ENCODE results near the gene FBRS. TPM values are rescaled to one million over a fixed set of nuclear protein-coding genes. Genes with fewer than 3 reads are reported as not detected.

The FBRS gene
- total RNA-seq, 1 experiment from 2014 or later: 128 TPM

DNA sequence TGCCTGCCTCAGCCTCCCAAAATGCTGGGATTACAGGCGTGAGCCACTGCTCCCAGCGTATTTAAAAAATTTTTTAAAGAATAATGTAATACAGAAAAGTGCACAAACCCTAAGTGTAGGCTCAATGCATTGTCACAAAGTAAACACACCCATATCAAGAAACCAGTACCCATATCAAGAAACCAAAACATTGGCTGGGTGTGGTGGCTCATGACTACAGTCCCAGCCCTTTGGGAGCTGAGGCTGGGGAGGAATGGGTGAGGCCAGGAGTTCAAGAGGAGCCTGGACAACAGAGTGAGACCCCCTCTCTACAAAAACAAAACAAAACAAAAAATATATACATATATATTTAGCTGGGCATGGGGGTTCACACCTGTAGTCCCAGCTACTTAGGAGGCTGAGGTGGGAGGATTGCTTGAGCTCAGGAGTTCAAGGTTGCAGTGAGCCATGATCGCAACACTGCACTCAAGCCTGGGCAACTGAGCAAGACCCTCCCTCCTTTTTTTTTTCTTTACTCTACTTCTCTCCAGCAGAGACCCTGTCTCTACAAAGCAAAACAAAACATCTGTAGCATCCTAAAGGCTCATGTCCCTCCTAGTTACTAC is 16.8 kb upstream of the FBRS start:
- Histone ChIP-seq H3K9me2 (ENCODE audit: insufficient read depth) (no peaks in the 10 kb centered on the region), H3K27ac (no peak overlapping the region), H3K79me2 (ENCODE audit: low read depth) (no peaks in the 10 kb centered on the region), H3F3A (ENCODE audit: insufficient read depth, low read depth) (peaks cover 13% of the 10 kb centered on the region; the same call in 1 of the 2 replicates), H3K4me3 (no peak overlapping the region), H3K4me1 (replicated peaks; ENCODE audit: insufficient read depth) (no peaks in the 10 kb centered on the region), H4K20me1 (ENCODE audit: insufficient read depth) (no peaks in the 10 kb centered on the region), H3K4me2 (no peak overlapping the region), H3K9me3 (ENCODE audit: insufficient read depth, low read depth) (no peaks in the 10 kb centered on the region), H3K27me3 (ENCODE audit: insufficient read depth, low read depth) (no peaks in the 10 kb centered on the region), H3K36me3 (ENCODE audit: low read depth) (no peaks in the 10 kb centered on the region), H2AFZ (no peak overlapping the region)
- TF ChIP-seq, protein P1, sequence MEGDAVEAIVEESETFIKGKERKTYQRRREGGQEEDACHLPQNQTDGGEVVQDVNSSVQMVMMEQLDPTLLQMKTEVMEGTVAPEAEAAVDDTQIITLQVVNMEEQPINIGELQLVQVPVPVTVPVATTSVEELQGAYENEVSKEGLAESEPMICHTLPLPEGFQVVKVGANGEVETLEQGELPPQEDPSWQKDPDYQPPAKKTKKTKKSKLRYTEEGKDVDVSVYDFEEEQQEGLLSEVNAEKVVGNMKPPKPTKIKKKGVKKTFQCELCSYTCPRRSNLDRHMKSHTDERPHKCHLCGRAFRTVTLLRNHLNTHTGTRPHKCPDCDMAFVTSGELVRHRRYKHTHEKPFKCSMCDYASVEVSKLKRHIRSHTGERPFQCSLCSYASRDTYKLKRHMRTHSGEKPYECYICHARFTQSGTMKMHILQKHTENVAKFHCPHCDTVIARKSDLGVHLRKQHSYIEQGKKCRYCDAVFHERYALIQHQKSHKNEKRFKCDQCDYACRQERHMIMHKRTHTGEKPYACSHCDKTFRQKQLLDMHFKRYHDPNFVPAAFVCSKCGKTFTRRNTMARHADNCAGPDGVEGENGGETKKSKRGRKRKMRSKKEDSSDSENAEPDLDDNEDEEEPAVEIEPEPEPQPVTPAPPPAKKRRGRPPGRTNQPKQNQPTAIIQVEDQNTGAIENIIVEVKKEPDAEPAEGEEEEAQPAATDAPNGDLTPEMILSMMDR (conservative IDR thresholded peaks at IDR 0.05): no peak
- no peak for TF ChIP-seq EZH2 (IDR thresholded peaks at IDR 0.05; ENCODE audit: low read depth)
- intact Hi-C loops (cut with micrococcal nuclease; ENCODE audit: unreplicated experiment): no loop called here
- ChIA-PET POLR2A (ENCODE audit: unreplicated experiment) (interaction anchor here (0.8 kb wide), 1 partner anchor 154 kb away, joined by 11 read pairs; no protein-coding TSS in a partner anchor), CTCF (no interaction called here)
- DNase-seq: no peak
- BruUV-seq (replicated peaks): no TSS peak

DNA sequence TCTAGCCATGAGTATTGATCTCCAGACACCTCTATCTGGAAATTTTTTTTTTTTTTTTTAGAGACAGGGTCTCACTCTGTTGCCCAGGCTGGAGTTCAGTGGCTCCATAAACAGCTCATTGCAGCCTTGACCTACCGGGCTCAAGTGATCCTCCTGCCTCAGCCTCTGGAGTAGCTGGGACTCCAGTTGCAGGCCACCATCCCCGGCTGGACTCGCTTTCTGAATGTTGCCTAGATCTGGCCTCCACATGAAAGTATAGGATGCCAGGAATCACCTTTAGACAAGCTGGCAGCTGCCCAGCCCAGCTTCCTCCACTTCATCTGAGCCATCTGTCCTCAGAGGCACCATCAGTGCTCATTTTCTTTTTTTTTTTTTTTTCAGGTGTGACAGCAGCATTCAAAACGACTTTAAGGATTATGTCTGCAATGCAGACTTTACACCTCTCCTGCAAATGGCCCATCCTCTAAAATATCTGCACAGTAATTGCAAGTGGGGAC is 13.8 kb upstream of the FBRS start:
- Histone ChIP-seq H3K36me3 (ENCODE audit: low read depth) (no peaks in the 10 kb centered on the region), H2AFZ (no peak overlapping the region), H3K9me2 (ENCODE audit: insufficient read depth) (no peaks in the 10 kb centered on the region), H3K4me1 (replicated peaks; ENCODE audit: insufficient read depth) (no peaks in the 10 kb centered on the region), H3K27me3 (ENCODE audit: insufficient read depth, low read depth) (no peaks in the 10 kb centered on the region), H4K20me1 (ENCODE audit: insufficient read depth) (no peaks in the 10 kb centered on the region), H3K79me2 (ENCODE audit: low read depth) (no peaks in the 10 kb centered on the region), H3F3A (ENCODE audit: insufficient read depth, low read depth) (no peaks in the 10 kb centered on the region; the same call in 1 of the 2 replicates), H3K4me2 (no peak overlapping the region), H3K9me3 (ENCODE audit: insufficient read depth, low read depth) (no peaks in the 10 kb centered on the region), H3K4me3 (no peak overlapping the region), H3K27ac (no peak overlapping the region)
- TF ChIP-seq, protein P1 (conservative IDR thresholded peaks at IDR 0.05): no peak
- TF ChIP-seq EZH2 (IDR thresholded peaks at IDR 0.05; ENCODE audit: low read depth): no peak
- POLR2A ChIA-PET (ENCODE audit: unreplicated experiment): interaction anchor here (0.7 kb wide), 1 partner anchor 37 kb away, joined by 16 read pairs; no protein-coding TSS in a partner anchor
- no peak for DNase-seq
- no TSS peak for BruUV-seq (replicated peaks)
- intact Hi-C loops (cut with micrococcal nuclease; ENCODE audit: unreplicated experiment): no loop called here
- CTCF ChIA-PET: interaction anchor here (0.5 to 0.7 kb wide), 5 partner anchors 43 to 502 kb away, joined by 3 to 9 read pairs (median 4); partner anchors contain the start of gene DCTPP1

DNA sequence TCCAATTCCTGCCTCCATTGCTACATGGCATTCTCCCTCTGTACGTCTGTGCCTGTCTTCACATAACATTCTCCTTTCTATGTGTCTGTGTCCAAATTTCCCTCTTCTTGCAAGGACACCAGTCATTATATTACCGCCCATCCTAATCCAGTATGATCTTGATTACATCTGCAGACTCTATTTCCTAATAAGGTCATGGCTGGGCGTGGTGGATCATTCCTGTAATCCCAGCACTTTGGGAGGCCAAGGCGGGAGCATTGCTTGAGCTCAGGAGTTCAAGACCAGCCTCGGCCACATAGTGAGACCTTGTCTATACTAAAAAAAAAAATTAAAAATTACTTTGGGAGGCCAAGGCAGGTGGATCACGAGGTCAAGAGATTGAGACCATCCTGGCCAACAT is 12.5 kb upstream of the FBRS start:
- no peak overlapping the region for H3K4me3 ChIP-seq
- no TSS peak for BruUV-seq (replicated peaks)
- no peak overlapping the region for H3K4me2 ChIP-seq
- no peaks in the 10 kb centered on the region for H3K27me3 ChIP-seq (ENCODE audit: insufficient read depth, low read depth)
- no peaks in the 10 kb centered on the region for H3K36me3 ChIP-seq (ENCODE audit: low read depth)
- TF ChIP-seq, protein P1 (conservative IDR thresholded peaks at IDR 0.05): no peak
- no peak for TF ChIP-seq EZH2 (IDR thresholded peaks at IDR 0.05; ENCODE audit: low read depth)
- no peaks in the 10 kb centered on the region for H4K20me1 ChIP-seq (ENCODE audit: insufficient read depth)
- no peaks in the 10 kb centered on the region; the same call in 1 of the 2 replicates for H3K4me1 ChIP-seq (replicated peaks; ENCODE audit: insufficient read depth)
- H3K9me3 ChIP-seq (ENCODE audit: insufficient read depth, low read depth): no peaks in the 10 kb centered on the region
- ChIA-PET POLR2A (ENCODE audit: unreplicated experiment) (interaction anchor here (0.8 kb wide), 1 partner anchor 251 kb away, joined by 10 read pairs; no protein-coding TSS in a partner anchor), CTCF (no interaction called here)
- no peaks in the 10 kb centered on the region for H3K79me2 ChIP-seq (ENCODE audit: low read depth)
- intact Hi-C loops (cut with micrococcal nuclease; ENCODE audit: unreplicated experiment): no loop called here
- H3F3A ChIP-seq (ENCODE audit: insufficient read depth, low read depth): no peaks in the 10 kb centered on the region; the same call in 1 of the 2 replicates
- H3K27ac ChIP-seq: no peak overlapping the region
- DNase-seq: no peak
- H2AFZ ChIP-seq: no peak overlapping the region
- H3K9me2 ChIP-seq (ENCODE audit: insufficient read depth): no peaks in the 10 kb centered on the region

Measured in PC-9 (cell line).